ENCODE results near the gene C19orf38.

C19orf38 gene

GRCh38 chr19:10805065-10805757 is 43.0 kb upstream of the C19orf38 start:
- peak; percentile 87 to 90 for DNase-seq (ENCODE audit: low read depth in 1 of 2, low spot score in 1 of 2)
- H3K27ac ChIP-seq (replicated peaks): peak overlapping the region; percentile 67
- TF ChIP-seq REST (IDR thresholded peaks at IDR 0.05; ENCODE audit: insufficient replicate concordance, low read depth) (no peak), CTCF (IDR thresholded peaks at IDR 0.05; ENCODE audit: insufficient read depth, low read length) (no peak), GABPA (IDR thresholded peaks at IDR 0.05; ENCODE audit: low read depth) (no peak), POLR2AphosphoS5 (IDR thresholded peaks at IDR 0.05; ENCODE audit: low read depth) (peak; percentile 50; the same call in 1 of the 2 replicates), SPI1 (IDR thresholded peaks at IDR 0.05; ENCODE audit: borderline replicate concordance, low read depth) (peak; percentile 92)
- no peak overlapping the region for H3K4me3 ChIP-seq (replicated peaks; ENCODE audit: insufficient read depth, low read length)
- no peaks in the 10 kb centered on the region for H3K27me3 ChIP-seq (ENCODE audit: insufficient read depth, poor library complexity, severe bottlenecking)

GRCh38 chr19:10805758-10806247 is 42.4 kb upstream of the C19orf38 start:
- peak overlapping the region; percentile 67 for H3K27ac ChIP-seq (replicated peaks)
- H3K4me3 ChIP-seq (replicated peaks; ENCODE audit: insufficient read depth, low read length): no peak overlapping the region
- TF ChIP-seq SPI1 (IDR thresholded peaks at IDR 0.05; ENCODE audit: borderline replicate concordance, low read depth) (no peak), CTCF (IDR thresholded peaks at IDR 0.05; ENCODE audit: insufficient read depth, low read length) (no peak), REST (IDR thresholded peaks at IDR 0.05; ENCODE audit: insufficient replicate concordance, low read depth) (no peak)
- no peaks in the 10 kb centered on the region for H3K27me3 ChIP-seq (ENCODE audit: insufficient read depth, poor library complexity, severe bottlenecking)
- DNase-seq (ENCODE audit: low read depth in 1 of 2, low spot score in 1 of 2): no peak

- H3K27me3 ChIP-seq (ENCODE audit: insufficient read depth, poor library complexity, severe bottlenecking): no peaks in the 10 kb centered on the region
- TF ChIP-seq REST (IDR thresholded peaks at IDR 0.05; ENCODE audit: insufficient replicate concordance, low read depth) (no peak), SPI1 (IDR thresholded peaks at IDR 0.05; ENCODE audit: borderline replicate concordance, low read depth) (no peak), CTCF (IDR thresholded peaks at IDR 0.05; ENCODE audit: insufficient read depth, low read length) (no peak), POLR2AphosphoS5 (IDR thresholded peaks at IDR 0.05; ENCODE audit: low read depth) (no peak)
- DNase-seq (ENCODE audit: low read depth in 1 of 2, low spot score in 1 of 2): peak; percentile 69 to 78
- no peak overlapping the region for H3K4me3 ChIP-seq (replicated peaks; ENCODE audit: insufficient read depth, low read length)
- peak overlapping the region; percentile 79 for H3K27ac ChIP-seq (replicated peaks)
Measured at GRCh38 chr19:10808937-10809649, 39.1 kb upstream of the C19orf38 start.

Data from HL-60 (cell line).